T47D (cell line): ENCODE results near the gene AKT1S1.
"Not testable (repeated sequence)": the region's sequence is repeated elsewhere in the genome, so short reads cannot be mapped to it uniquely, and the experiment has no call there.

Experiments
- DNase-seq, 2 experiments: peaks; one replicate each; pipeline versions ENCODE4 v3.0.0 to v3.0.0-alpha.2; 2011 to 2012; ENCODE audit warnings: low read depth in 1 of 2, low spot score in 1 of 2
- JUND ChIP-seq: IDR thresholded peaks from 2 replicates; pipeline ENCODE4 v1.6.1; 2012; ENCODE audit warnings: low read depth
- in situ Hi-C: cut with HindIII; loops from 2 replicates; pipeline ENCODE4 v1.10.0; 2016; ENCODE audit warnings: low sequenced_read_pairs, low pct_unique_long_range_greater_than_20kb

The AKT1S1 gene

GRCh38 chr19:49836176-49837008 lies 40.8 kb downstream of the AKT1S1 start:
- no peak for DNase-seq
- no peak for TF ChIP-seq JUND
- in situ Hi-C loops: no loop called here

GRCh38 chr19:49835562-49835961 lies 41.6 kb downstream of the AKT1S1 start:
- DNase-seq: no peak
- in situ Hi-C loops: no loop called here
- TF ChIP-seq JUND: no peak

- no peak for TF ChIP-seq JUND
- in situ Hi-C loops: no loop called here
- no peak for DNase-seq
These were observed 43.6 kb downstream of the AKT1S1 start for GRCh38 chr19:49833599-49833998.

GRCh38 chr19:49832556-49832955 lies 44.6 kb downstream of the AKT1S1 start:
- DNase-seq: no peak
- in situ Hi-C loops: no loop called here
- TF ChIP-seq JUND: no peak

GRCh38 chr19:49831592-49831991 lies 45.6 kb downstream of the AKT1S1 start:
- TF ChIP-seq JUND: no peak
- in situ Hi-C loops: no loop called here
- DNase-seq: no peak

GRCh38 chr19:49830766-49831165 lies 46.4 kb downstream of the AKT1S1 start:
- TF ChIP-seq JUND: no peak
- no peak for DNase-seq
- in situ Hi-C loops: no loop called here

- in situ Hi-C loops: no loop called here
These were observed 47.4 kb downstream of the AKT1S1 start for GRCh38 chr19:49829721-49830120.

GRCh38 chr19:49829200-49829599 lies 48.0 kb downstream of the AKT1S1 start:
- no peak for DNase-seq
- no peak for TF ChIP-seq JUND
- in situ Hi-C loops: no loop called here

More at GRCh38 chr19:49829721-49830120, 47.4 kb downstream of the AKT1S1 start:
- no peak for DNase-seq
- TF ChIP-seq JUND: no peak

GRCh38 chr19:49827034-49827433 lies 50.1 kb downstream of the AKT1S1 start:
- DNase-seq: no peak
- in situ Hi-C loops: no loop called here
- TF ChIP-seq JUND: no peak

- no peak for TF ChIP-seq JUND
- in situ Hi-C loops: no loop called here
- DNase-seq: no peak
These were observed 52.5 kb downstream of the AKT1S1 start for GRCh38 chr19:49824662-49825061.

- TF ChIP-seq JUND: no peak
- in situ Hi-C loops: no loop called here
These were observed 53.7 kb downstream of the AKT1S1 start for GRCh38 chr19:49823472-49823871.

GRCh38 chr19:49820125-49820524 lies 57.0 kb downstream of the AKT1S1 start:
- DNase-seq: no peak
- in situ Hi-C loops: no loop called here
- TF ChIP-seq JUND: no peak

More at GRCh38 chr19:49823472-49823871, 53.7 kb downstream of the AKT1S1 start:
- DNase-seq: no peak

- DNase-seq: not testable (repeated sequence)
These were observed 57.6 kb downstream of the AKT1S1 start for GRCh38 chr19:49819452-49820115.

More at GRCh38 chr19:49819452-49820115, 57.6 kb downstream of the AKT1S1 start:
- in situ Hi-C loops: not testable (repeated sequence)
